C1 segment of cervical spinal cord (tissue), 14 donors: ENCODE data around the gene BNC2.
"Not testable (repeated sequence)": the region's sequence is repeated elsewhere in the genome, so short reads cannot be mapped to it uniquely, and the experiment has no call there.

Experiments used
- DNase-seq, 14 donors: peaks; one replicate each; lab custom pipeline; 2025; lab: John Stamatoyannopoulos, UW

The BNC2 gene

GRCh38 chr9:16545639-16546038 is 324.8 kb downstream of the BNC2 start:
- DNase-seq = no peak

GRCh38 chr9:16544842-16545241 is 325.6 kb downstream of the BNC2 start:
- DNase-seq = no peak

GRCh38 chr9:16543686-16544085 is 326.8 kb downstream of the BNC2 start:
- DNase-seq = no peak

- DNase-seq = no peak
Observed at GRCh38 chr9:16543225-16543624, 327.2 kb downstream of the BNC2 start.

GRCh38 chr9:16542290-16542689 is 328.2 kb downstream of the BNC2 start:
- no peak for DNase-seq

- DNase-seq = peak in 1 of 14 donors; percentile 3
Observed at GRCh38 chr9:16540743-16541613, 329.5 kb downstream of the BNC2 start.

GRCh38 chr9:16539626-16540025 is 330.8 kb downstream of the BNC2 start:
- not testable (repeated sequence) for DNase-seq

GRCh38 chr9:16535555-16535954 is 334.9 kb downstream of the BNC2 start:
- DNase-seq = no peak

- DNase-seq = no peak
Observed at GRCh38 chr9:16532681-16533450, 337.6 kb downstream of the BNC2 start.

GRCh38 chr9:16532272-16532671 is 338.2 kb downstream of the BNC2 start:
- DNase-seq = no peak

- no peak for DNase-seq
Observed at GRCh38 chr9:16530669-16531642, 339.5 kb downstream of the BNC2 start.

- no peak for DNase-seq
Observed at GRCh38 chr9:16527573-16527972, 342.9 kb downstream of the BNC2 start.

- DNase-seq = no peak
Observed at GRCh38 chr9:16526380-16526779, 344.1 kb downstream of the BNC2 start.

- no peak for DNase-seq
Observed at GRCh38 chr9:16524823-16525222, 345.6 kb downstream of the BNC2 start.

GRCh38 chr9:16524078-16524477 is 346.4 kb downstream of the BNC2 start:
- DNase-seq = no peak

- peak in 2 of 14 donors; percentile 3 to 29 for DNase-seq
Observed at GRCh38 chr9:16521868-16522411, 348.5 kb downstream of the BNC2 start.

- DNase-seq = no peak
Observed at GRCh38 chr9:16519001-16519400, 351.5 kb downstream of the BNC2 start.

- DNase-seq = no peak
Observed at GRCh38 chr9:16516891-16517290, 353.6 kb downstream of the BNC2 start.

- DNase-seq = peak in 2 of 14 donors; percentile 9 to 20
Observed at GRCh38 chr9:16515879-16516301, 354.6 kb downstream of the BNC2 start.

GRCh38 chr9:16515207-16515606 is 355.3 kb downstream of the BNC2 start:
- peak in 5 of 14 donors; percentile 4 to 43 (median 29) for DNase-seq

GRCh38 chr9:16514131-16514530 is 356.3 kb downstream of the BNC2 start:
- DNase-seq = no peak
